Fibroblast of mammary gland (primary cell): ENCODE results near the gene KLHL1.

Source experiments
- DNase-seq: peaks from one replicate; pipeline ENCODE4 v3.0.0-alpha.2; 2010; ENCODE audit warnings: low read depth
- H3K4me3 ChIP-seq: 2 replicates; pipeline ENCODE4 v1.5.1; 2011; ENCODE audit warnings: low read depth, mild to moderate bottlenecking, low read length, moderate library complexity; ENCODE audit not compliant: control insufficient read depth
- TF ChIP-seq, protein P1 (sequence below): conservative IDR thresholded peaks from 2 replicates; pipeline ENCODE4 v1.5.1; 2011; ENCODE audit warnings: low read depth, low read length, inconsistent platforms; ENCODE audit not compliant: control insufficient read depth, insufficient read depth

The KLHL1 gene

DNA sequence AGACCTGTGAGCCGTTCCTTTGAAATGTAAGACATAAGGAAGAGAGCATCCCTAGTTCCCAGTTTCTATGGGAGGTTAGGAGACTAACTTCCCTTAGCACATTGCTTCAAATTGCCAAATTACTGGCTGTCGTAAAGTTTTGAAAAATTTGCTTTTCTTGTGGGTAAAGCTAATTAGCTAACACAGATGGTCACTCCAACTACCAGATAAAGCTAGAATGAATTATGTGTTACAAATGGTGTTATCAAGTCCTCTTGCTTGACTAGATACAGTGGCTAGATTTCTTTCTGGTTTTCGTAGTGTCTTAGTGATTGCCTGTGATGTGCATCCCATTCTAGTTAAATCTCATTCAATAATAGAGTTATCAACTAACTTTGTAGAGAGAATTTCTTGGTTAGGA lies 417.3 kb downstream of the KLHL1 start:
- no peak for DNase-seq
- no peak overlapping the region for H3K4me3 ChIP-seq
- TF ChIP-seq, protein P1, sequence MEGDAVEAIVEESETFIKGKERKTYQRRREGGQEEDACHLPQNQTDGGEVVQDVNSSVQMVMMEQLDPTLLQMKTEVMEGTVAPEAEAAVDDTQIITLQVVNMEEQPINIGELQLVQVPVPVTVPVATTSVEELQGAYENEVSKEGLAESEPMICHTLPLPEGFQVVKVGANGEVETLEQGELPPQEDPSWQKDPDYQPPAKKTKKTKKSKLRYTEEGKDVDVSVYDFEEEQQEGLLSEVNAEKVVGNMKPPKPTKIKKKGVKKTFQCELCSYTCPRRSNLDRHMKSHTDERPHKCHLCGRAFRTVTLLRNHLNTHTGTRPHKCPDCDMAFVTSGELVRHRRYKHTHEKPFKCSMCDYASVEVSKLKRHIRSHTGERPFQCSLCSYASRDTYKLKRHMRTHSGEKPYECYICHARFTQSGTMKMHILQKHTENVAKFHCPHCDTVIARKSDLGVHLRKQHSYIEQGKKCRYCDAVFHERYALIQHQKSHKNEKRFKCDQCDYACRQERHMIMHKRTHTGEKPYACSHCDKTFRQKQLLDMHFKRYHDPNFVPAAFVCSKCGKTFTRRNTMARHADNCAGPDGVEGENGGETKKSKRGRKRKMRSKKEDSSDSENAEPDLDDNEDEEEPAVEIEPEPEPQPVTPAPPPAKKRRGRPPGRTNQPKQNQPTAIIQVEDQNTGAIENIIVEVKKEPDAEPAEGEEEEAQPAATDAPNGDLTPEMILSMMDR, result no peak

DNA sequence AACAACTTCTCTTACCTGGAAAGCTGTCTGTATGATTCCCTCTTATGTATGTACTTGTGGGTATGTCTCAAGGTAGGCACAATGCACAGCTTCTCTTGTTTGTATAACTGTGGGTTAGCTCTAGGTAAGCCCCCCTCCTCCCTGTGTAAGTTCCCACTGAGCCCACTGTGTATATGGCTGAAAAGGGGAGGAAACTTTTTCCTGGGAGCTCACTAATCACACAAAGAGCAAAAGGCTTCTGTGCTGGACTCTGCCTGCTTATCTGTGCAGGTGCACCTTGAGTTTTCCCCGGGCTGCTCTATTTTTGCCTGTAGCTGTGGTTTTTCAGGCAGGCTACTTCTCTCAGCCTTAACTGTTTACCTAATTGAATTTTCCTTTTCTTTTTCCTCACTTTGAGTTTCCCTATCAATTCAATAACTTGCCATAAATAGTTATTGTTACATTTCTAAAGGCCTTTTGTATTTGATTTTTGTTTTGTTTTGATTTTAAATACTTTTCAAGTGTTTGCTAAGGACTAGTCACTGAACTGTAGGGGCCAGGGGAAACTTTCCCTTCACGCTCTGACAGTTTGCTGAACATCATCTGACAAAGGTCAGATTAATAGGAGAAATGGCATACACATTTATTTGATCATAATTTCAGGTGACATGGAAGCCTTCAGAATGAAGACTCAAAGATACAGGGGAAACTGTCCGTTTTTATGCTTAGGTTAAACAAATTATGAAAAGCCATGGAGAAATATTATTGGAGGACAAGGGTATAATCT lies 424.1 kb downstream of the KLHL1 start:
- no peak for DNase-seq
- H3K4me3 ChIP-seq, result no peak overlapping the region
- TF ChIP-seq, protein P1, result no peak

DNA sequence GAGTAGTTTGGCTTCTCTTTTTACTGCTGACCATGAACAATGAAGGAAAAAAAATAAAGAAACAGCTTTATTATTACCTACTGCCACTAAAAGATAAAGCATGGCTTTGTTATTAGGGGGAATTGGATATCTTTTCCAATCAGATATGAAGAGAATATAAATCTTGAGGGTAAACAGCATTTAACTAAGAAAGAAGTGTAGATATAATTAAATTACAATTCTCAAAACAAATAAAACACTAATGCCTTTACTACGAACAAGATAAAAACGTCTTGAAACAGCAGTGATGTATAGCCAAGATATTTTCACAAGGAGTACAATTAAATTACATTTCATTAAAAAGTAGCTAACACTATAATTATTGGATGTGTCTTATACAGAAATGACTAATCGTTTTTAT lies 426.5 kb downstream of the KLHL1 start:
- TF ChIP-seq, protein P1, result no peak
- no peak overlapping the region for H3K4me3 ChIP-seq
- DNase-seq, result no peak

DNA sequence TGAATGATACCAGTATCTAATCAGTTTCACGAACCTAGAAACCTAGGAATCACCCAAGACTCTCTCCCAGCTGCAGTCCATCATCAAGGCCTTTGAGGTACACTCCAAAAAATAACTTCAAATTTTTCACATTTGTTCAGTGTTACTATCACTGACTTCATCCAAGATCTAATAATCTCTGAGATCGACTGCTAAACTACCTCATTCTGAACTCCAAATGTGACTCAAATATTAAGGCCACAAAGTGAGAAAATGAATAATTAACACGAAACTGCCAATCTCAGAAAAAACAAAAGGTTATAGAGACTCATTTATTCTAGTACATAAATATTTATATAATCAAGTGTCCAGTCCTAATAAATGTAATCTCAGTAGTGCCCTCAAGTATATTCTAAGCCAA lies 430.9 kb downstream of the KLHL1 start:
- TF ChIP-seq, protein P1, result no peak
- no peak overlapping the region for H3K4me3 ChIP-seq
- DNase-seq, result no peak

DNA sequence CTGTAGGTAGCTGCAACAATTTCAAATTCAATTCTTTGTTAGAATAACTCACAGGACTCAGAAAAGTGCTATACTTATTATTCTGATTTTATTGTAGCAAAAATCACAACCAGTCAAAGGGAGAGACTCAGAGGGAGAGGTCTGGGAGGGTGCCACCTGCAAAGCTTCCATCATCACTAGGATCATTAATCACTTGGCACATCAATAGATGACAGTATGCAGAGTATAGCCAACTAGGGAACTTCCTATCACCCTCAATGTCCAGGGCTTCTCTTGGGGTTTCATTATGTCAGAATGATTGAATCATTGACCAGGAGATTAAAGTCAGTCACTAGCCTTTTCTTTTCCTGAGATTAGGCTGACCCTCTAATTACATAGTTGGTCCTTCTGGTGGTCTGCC lies 432.0 kb downstream of the KLHL1 start:
- DNase-seq, result no peak
- no peak overlapping the region for H3K4me3 ChIP-seq
- TF ChIP-seq, protein P1, result no peak

DNA sequence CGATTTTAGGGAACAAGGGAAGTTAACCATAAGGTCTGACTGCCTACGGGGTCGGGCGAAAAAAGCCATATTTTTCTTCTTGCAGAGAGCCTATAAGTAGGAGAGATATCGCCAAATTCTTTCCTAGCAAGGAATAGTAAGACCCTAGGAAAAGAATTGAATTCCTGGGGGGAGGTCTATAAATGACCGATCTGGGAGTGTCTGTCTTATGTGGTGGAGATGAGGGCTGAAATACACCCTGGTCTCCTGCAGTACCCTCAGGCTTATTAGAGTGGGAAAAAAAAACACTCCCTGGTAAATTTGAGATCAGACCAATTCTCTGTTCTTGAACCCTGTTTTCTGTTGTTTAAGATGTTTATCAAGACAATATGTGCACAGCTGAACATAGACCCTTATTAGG lies 448.1 kb downstream of the KLHL1 start:
- TF ChIP-seq, protein P1, result no peak
- no peak for DNase-seq
- H3K4me3 ChIP-seq, result no peak overlapping the region

DNA sequence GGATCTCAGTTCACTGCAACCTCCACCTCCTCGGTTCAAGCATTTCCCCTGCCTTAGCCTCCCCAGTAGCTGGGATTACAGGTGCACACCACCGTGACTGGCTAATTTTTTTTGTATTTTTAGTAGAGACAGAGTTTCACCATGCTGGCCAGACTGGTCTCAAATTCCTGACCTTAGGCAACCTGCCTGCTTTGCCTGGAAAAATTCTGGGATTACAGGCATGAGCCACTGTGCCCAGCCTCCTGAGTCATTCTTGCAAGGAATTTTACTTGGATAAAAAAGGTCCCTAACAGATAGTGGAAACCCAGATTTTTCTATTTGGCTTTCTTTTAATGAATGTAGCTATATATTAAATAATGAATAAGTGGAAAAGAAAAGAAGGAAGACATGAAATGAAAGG lies 450.6 kb downstream of the KLHL1 start:
- TF ChIP-seq, protein P1, result no peak
- H3K4me3 ChIP-seq, result no peak overlapping the region
- DNase-seq, result no peak
